OCI-LY1 (cell line): ENCODE measurements around the gene GALNT18.

Source experiments
- H2AFZ ChIP-seq: fragments of 200-600 bp; sonication (generic), shearing (Covaris generic); 2 replicates; pipeline ENCODE4 v1.6.0; 2014; ENCODE audit warnings: antibody characterized with exemption, mild to moderate bottlenecking, low read length
- H3F3A ChIP-seq: fragments of 200-600 bp; sonication (generic), shearing (Covaris generic); 2 replicates; pipeline ENCODE4 v1.6.0; 2014; ENCODE audit warnings: mild to moderate bottlenecking, antibody characterized with exemption, low read length, moderate library complexity; ENCODE audit not compliant: insufficient read depth
- H3K27ac ChIP-seq: fragments of 200-600 bp; sonication (generic); 2 replicates; pipeline ENCODE4 v1.5.1; 2014; ENCODE audit warnings: low read length, mixed run types, mild to moderate bottlenecking, low read depth; ENCODE audit not compliant: poor library complexity, severe bottlenecking
- H3K27me3 ChIP-seq: fragments of 200-600 bp; sonication (generic); 2 replicates; pipeline ENCODE4 v1.6.0; 2014; ENCODE audit warnings: antibody characterized with exemption, mild to moderate bottlenecking, low read length, moderate library complexity; ENCODE audit not compliant: insufficient read depth
- H3K36me3 ChIP-seq: fragments of 200-600 bp; sonication (generic); 2 replicates; pipeline ENCODE4 v1.6.1; 2014; ENCODE audit warnings: mild to moderate bottlenecking, antibody characterized with exemption, low read length, moderate library complexity, mixed read lengths; ENCODE audit not compliant: insufficient read depth
- H3K4me1 ChIP-seq: fragments of 200-600 bp; sonication (generic); 2 replicates; pipeline ENCODE4 v1.5.1; 2014; ENCODE audit warnings: mild to moderate bottlenecking, low read length, moderate library complexity; ENCODE audit not compliant: insufficient read depth, severe bottlenecking
- H3K4me2 ChIP-seq: fragments of 200-600 bp; sonication (generic), shearing (Covaris generic); 2 replicates; pipeline ENCODE4 v1.6.1; 2014; ENCODE audit warnings: low read length
- H3K4me3 ChIP-seq: fragments of 200-600 bp; sonication (generic); 2 replicates; pipeline ENCODE4 v1.5.1; 2014; ENCODE audit warnings: low read length, low read depth, mild to moderate bottlenecking, mixed read lengths; ENCODE audit not compliant: poor library complexity, severe bottlenecking
- H3K79me2 ChIP-seq: fragments of 200-600 bp; shearing (Covaris generic); 2 replicates; pipeline ENCODE4 v1.6.1; 2016; ENCODE audit warnings: mixed run types, low read length, mixed read lengths; ENCODE audit not compliant: insufficient read depth
- H3K9ac ChIP-seq: fragments of 200-600 bp; sonication (generic), shearing (Covaris generic); 2 replicates; pipeline ENCODE4 v1.6.1; 2014; ENCODE audit warnings: mild to moderate bottlenecking, low read length, mixed read lengths
- H3K9me2 ChIP-seq: fragments of 200-600 bp; sonication (generic), shearing (Covaris generic); 2 replicates; pipeline ENCODE4 v1.6.1; 2014; ENCODE audit warnings: low read depth, mild to moderate bottlenecking, low read length, mixed read lengths
- H3K9me3 ChIP-seq: fragments of 200-600 bp; shearing (Covaris generic); 2 replicates; pipeline ENCODE4 v1.6.1; 2014; ENCODE audit warnings: low read length, mixed read lengths
- H4K20me1 ChIP-seq: fragments of 200-600 bp; sonication (generic), shearing (Covaris generic); 2 replicates; pipeline ENCODE4 v1.6.0; 2016; ENCODE audit warnings: mild to moderate bottlenecking, low read length; ENCODE audit not compliant: insufficient read depth
- EZH2 ChIP-seq: fragments of 200-600 bp; sonication (generic), shearing (Covaris generic); IDR thresholded peaks from 2 replicates; pipeline ENCODE4 v1.8.0; 2017; ENCODE audit warnings: borderline replicate concordance, mixed run types, mild to moderate bottlenecking, antibody characterized with exemption, low read length, moderate library complexity, mixed read lengths
- TF ChIP-seq, protein P1 (sequence below): fragments of 200-600 bp; sonication (generic), shearing (Covaris generic); IDR thresholded peaks from 2 replicates; pipeline ENCODE4 v1.5.1; 2017; ENCODE audit warnings: mild to moderate bottlenecking, antibody characterized with exemption, low read length, moderate library complexity, mixed read lengths

The GALNT18 gene

DNA sequence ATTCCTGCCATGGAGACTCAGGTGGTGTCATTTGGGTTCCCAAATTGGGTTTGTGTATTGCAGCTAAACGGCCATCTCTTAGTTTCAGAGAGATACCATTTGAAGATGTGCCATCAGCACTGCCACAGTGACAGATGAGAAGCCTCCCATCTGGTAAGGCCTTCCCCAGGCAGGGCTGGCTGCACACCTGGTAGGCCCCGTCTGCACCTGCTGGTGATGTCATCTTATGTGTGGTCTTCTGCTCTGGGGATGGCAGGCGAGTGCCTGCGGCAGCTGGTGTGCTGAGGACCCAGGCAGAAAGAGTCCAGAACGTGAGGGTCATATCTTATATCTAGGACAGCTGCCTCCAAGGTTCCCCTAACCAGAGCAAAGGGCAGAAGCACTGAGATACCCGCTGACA lies 369.4 kb downstream of the GALNT18 start:
- Histone ChIP-seq H3K4me1 (peaks cover 22% of the 10 kb centered on the region), H3K4me2 (no peak overlapping the region), H3F3A (no peaks in the 10 kb centered on the region), H2AFZ (no peak overlapping the region), H3K9ac (no peak overlapping the region), H3K79me2 (no peaks in the 10 kb centered on the region), H4K20me1 (no peaks in the 10 kb centered on the region), H3K27ac (peak overlapping the region; percentile 54), H3K4me3 (no peak overlapping the region), H3K36me3 (no peaks in the 10 kb centered on the region), H3K9me2 (no peaks in the 10 kb centered on the region), H3K27me3 (no peaks in the 10 kb centered on the region), H3K9me3 (no peaks in the 10 kb centered on the region)
- no peak for TF ChIP-seq EZH2
- TF ChIP-seq, protein P1, sequence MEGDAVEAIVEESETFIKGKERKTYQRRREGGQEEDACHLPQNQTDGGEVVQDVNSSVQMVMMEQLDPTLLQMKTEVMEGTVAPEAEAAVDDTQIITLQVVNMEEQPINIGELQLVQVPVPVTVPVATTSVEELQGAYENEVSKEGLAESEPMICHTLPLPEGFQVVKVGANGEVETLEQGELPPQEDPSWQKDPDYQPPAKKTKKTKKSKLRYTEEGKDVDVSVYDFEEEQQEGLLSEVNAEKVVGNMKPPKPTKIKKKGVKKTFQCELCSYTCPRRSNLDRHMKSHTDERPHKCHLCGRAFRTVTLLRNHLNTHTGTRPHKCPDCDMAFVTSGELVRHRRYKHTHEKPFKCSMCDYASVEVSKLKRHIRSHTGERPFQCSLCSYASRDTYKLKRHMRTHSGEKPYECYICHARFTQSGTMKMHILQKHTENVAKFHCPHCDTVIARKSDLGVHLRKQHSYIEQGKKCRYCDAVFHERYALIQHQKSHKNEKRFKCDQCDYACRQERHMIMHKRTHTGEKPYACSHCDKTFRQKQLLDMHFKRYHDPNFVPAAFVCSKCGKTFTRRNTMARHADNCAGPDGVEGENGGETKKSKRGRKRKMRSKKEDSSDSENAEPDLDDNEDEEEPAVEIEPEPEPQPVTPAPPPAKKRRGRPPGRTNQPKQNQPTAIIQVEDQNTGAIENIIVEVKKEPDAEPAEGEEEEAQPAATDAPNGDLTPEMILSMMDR: no peak

DNA sequence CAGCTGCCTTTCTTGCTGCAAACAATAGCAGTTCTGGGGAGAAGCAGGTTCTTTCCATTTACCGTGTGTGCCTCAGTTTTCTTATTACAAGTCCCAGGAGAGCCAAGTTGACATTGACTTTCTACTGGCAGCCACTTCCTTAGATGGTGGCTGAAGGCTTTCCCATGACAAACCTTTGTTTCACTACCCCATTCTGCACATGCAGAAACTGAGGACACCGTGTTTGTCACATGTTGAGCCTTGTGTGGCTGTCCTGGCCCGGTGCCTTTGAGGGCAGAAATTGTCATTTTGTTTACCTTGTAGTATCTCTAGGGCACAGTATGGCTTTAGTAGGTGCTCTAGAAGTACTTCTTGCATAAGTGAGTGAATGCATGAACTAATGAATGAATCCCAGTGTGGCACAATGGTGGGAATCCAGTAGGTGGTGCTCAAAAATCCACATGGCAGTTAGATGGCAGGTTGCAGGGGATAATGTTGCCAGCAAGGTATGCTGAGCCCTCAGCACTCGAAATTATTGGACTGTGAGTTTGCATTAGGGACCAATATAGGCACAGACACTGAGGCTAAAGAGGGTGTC lies 370.3 kb downstream of the GALNT18 start:
- Histone ChIP-seq H3K79me2 (no peaks in the 10 kb centered on the region), H3K36me3 (no peaks in the 10 kb centered on the region), H3K4me2 (no peak overlapping the region), H3K27me3 (no peaks in the 10 kb centered on the region), H3K9me3 (no peaks in the 10 kb centered on the region), H3K27ac (peak overlapping the region; percentile 54), H3K4me1 (peaks cover 22% of the 10 kb centered on the region), H4K20me1 (no peaks in the 10 kb centered on the region), H3K9ac (no peak overlapping the region), H2AFZ (no peak overlapping the region), H3K4me3 (no peak overlapping the region), H3K9me2 (no peaks in the 10 kb centered on the region), H3F3A (no peaks in the 10 kb centered on the region)
- TF ChIP-seq, protein P1: no peak
- no peak for TF ChIP-seq EZH2

DNA sequence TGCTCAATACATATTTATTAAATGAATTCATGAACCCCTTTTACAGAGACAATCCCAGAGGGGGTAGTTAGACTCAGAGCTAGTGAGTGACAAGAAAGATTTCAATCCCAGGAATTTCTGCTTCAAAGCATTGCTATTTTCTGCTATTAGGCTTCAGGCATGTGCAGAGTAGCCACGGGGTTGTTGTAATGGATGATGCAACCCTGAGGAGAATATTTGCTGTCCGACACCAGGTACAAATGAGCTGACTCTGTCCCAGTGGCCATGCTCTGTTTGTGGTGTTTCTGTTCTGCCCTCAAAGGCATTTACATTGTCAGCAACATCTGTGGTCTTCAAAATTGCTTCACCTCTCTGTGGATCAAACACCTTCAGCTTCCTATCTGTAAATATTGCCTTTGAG lies 371.3 kb downstream of the GALNT18 start:
- no peaks in the 10 kb centered on the region for H3F3A ChIP-seq
- H3K4me3 ChIP-seq: no peak overlapping the region
- TF ChIP-seq EZH2: no peak
- no peaks in the 10 kb centered on the region for H3K79me2 ChIP-seq
- H2AFZ ChIP-seq: no peak overlapping the region
- peaks cover 22% of the 10 kb centered on the region for H3K4me1 ChIP-seq
- H4K20me1 ChIP-seq: no peaks in the 10 kb centered on the region
- no peak overlapping the region for H3K27ac ChIP-seq
- H3K27me3 ChIP-seq: no peaks in the 10 kb centered on the region
- H3K9ac ChIP-seq: no peak overlapping the region
- no peak overlapping the region for H3K4me2 ChIP-seq
- no peaks in the 10 kb centered on the region for H3K9me2 ChIP-seq
- no peaks in the 10 kb centered on the region for H3K36me3 ChIP-seq
- H3K9me3 ChIP-seq: no peaks in the 10 kb centered on the region

DNA sequence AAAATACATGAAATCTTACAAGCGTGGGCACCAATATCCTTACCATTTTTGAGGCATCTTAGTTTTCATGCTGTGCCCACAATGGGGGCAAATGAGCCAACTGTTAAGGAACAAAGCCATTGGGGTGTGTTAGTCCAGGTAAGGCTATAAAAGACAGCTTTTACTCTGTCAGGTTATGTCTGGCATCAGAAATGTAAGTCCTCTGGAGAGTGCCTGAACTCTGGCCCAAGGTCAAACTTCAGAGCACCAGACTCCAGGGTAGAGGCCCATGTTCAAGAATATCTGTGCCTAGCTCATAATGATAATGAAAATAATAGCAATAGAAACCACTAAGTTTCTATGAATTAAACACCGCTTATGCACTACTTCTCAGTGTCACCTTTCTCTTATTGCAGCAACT lies 374.2 kb downstream of the GALNT18 start:
- Histone ChIP-seq H3F3A (no peaks in the 10 kb centered on the region), H3K27ac (no peak overlapping the region), H3K9me2 (no peaks in the 10 kb centered on the region), H3K4me1 (peaks cover 30% of the 10 kb centered on the region), H3K4me3 (no peak overlapping the region), H3K27me3 (no peaks in the 10 kb centered on the region), H3K4me2 (no peak overlapping the region), H4K20me1 (no peaks in the 10 kb centered on the region), H3K36me3 (no peaks in the 10 kb centered on the region), H3K9me3 (no peaks in the 10 kb centered on the region), H2AFZ (no peak overlapping the region), H3K9ac (no peak overlapping the region), H3K79me2 (no peaks in the 10 kb centered on the region)
- TF ChIP-seq, protein P1: no peak
- TF ChIP-seq EZH2: no peak
